ENCODE results near the gene TFF3.

GRCh38 chr21:42288962-42289361, 26.2 kb downstream of the TFF3 start:
- no peak for TF ChIP-seq CTCF (conservative IDR thresholded peaks at IDR 0.05)
- no peak for TF ChIP-seq ZFX (IDR thresholded peaks at IDR 0.05)

Data from C4-2B (cell line).